HEK293T (cell line): ENCODE measurements around the gene IL1RAP.

Experiments used
- ARNT ChIP-seq: fragments of 450-650 bp; IDR thresholded peaks from 2 replicates; pipeline ENCODE4 v1.6.1; 2017; ENCODE audit warnings: mild to moderate bottlenecking
- BHLHE40 ChIP-seq: fragments of 450-650 bp; IDR thresholded peaks from 2 replicates; pipeline ENCODE4 v1.6.1; 2016; ENCODE audit warnings: mild to moderate bottlenecking, moderate library complexity, borderline replicate concordance
- ELF4 ChIP-seq: fragments of 450-650 bp; IDR thresholded peaks from 2 replicates; pipeline ENCODE4 v1.6.1; 2017; ENCODE audit warnings: antibody characterized with exemption
- FOXA1 ChIP-seq: fragments of 450-650 bp; IDR thresholded peaks from 2 replicates; pipeline ENCODE4 v1.6.1; 2016; ENCODE audit warnings: mild to moderate bottlenecking
- FOXK2 ChIP-seq: fragments of 450-650 bp; IDR thresholded peaks from 2 replicates; pipeline ENCODE4 v1.6.1; 2016; ENCODE audit warnings: mild to moderate bottlenecking
- FOXM1 ChIP-seq: fragments of 450-650 bp; IDR thresholded peaks from 2 replicates; pipeline ENCODE4 v1.6.1; 2017; ENCODE audit warnings: mild to moderate bottlenecking, borderline replicate concordance
- HDGF ChIP-seq: fragments of 450-650 bp; IDR thresholded peaks from 2 replicates; pipeline ENCODE4 v1.6.1; 2017; ENCODE audit warnings: antibody characterized with exemption, borderline replicate concordance
- L3MBTL2 ChIP-seq: fragments of 450-650 bp; conservative IDR thresholded peaks from 2 replicates; pipeline ENCODE4 v1.6.1; 2016; ENCODE audit warnings: mild to moderate bottlenecking
- PKNOX1 ChIP-seq: fragments of 450-650 bp; IDR thresholded peaks from 2 replicates; pipeline ENCODE4 v1.6.1; 2016
- SUZ12 ChIP-seq: fragments of 450-650 bp; IDR thresholded peaks from 2 replicates; pipeline ENCODE4 v1.6.1; 2016; ENCODE audit warnings: mild to moderate bottlenecking
- TARDBP ChIP-seq: fragments of 450-650 bp; IDR thresholded peaks from 2 replicates; pipeline ENCODE4 v1.6.1; 2016
- ZNF384 ChIP-seq: fragments of 450-650 bp; IDR thresholded peaks from 2 replicates; pipeline ENCODE4 v1.6.1; 2016

- TF ChIP-seq SUZ12 (no peak), HDGF (no peak), L3MBTL2 (no peak), BHLHE40 (no peak), FOXM1 (no peak), ZNF384 (no peak), FOXA1 (no peak), TARDBP (no peak), ELF4 (no peak), PKNOX1 (no peak), ARNT (no peak), FOXK2 (no peak)
These were observed 1.2 kb upstream of the IL1RAP start for GRCh38 chr3:190512666-190513065.
